Activated T-cell treated with anti-CD3 and anti-CD28 coated beads for 1 hour (primary cell): ENCODE measurements around the gene CCP110.

Experiments
- DNase-seq: peaks from one replicate; pipeline ENCODE4 v3.0.0-alpha.2; 2020; ENCODE audit warnings: low read depth

The CCP110 gene

GRCh38 chr16:19523559-19524355, at the start of gene CCP110:
Gene CCP110 (plus strand): TSS chr16:19523942. CDS start chr16:19527882, 3,940 bp downstream.
- peak; percentile 89 for DNase-seq

- DNase-seq = no peak
Measured at GRCh38 chr16:19474617-19475016, 49.1 kb upstream of the CCP110 start.

- no peak for DNase-seq
Measured at GRCh38 chr16:19478505-19478904, 45.2 kb upstream of the CCP110 start.

GRCh38 chr16:19479302-19479721, 44.4 kb upstream of the CCP110 start:
- no peak for DNase-seq

GRCh38 chr16:19481296-19481695, 42.4 kb upstream of the CCP110 start:
- DNase-seq = no peak

DNA sequence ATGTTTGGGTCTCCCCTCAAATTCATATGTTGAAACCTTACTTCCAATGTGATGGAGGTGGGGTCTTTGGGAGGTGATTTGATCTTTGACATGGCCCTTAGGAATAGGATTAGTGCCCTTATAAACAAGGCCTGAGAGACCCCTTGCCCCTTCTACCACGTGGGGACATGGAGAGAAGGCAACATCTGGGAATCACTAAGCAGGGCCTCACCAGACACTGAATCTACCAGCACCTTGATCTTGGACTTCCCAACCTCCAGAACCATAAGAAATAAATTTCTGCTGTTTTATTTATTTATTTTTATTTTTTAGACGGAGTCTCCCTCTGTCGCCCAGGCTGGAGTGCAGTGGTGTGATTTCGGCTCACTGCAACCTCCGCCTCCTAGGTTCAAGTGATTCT, 42.0 kb upstream of the CCP110 start:
- no peak for DNase-seq

DNA sequence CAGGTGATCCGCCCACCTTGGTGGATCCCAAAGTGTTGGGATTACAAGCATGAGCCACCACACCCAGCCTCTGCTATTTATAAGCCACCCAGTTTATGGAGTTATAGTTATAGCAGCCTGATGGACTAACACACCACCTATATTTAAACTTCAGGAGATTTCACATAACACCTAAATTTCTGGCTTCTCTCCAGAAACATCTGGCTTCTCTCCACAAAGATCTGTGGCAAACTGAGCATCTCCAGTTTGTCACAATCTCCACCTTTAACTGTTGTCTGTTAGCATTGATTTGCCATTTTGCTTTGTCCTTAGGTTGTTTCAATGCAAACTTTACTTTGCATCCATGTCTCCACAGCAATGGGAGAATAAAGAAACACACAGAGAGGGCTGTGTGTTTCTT, 41.5 kb upstream of the CCP110 start:
- no peak for DNase-seq

DNA sequence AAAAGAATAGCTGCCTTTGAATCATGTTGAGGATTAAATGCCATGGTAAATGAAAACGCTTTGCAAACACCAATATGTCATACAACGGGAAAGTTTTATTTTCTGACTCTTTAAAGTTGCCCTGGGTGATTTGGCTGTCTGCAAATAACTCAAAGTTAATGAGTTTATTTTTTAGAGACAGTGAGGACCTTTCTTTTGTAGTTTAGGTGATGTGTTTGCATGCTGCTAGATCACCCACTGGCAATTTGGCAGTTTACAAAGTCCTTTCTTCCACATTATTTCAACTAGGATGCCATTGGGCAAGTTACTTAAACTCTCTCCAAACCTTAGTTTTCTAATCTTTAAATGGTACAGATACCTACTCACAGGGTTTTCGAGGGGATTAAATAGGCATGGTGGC, 39.6 kb upstream of the CCP110 start:
- no peak for DNase-seq

DNA sequence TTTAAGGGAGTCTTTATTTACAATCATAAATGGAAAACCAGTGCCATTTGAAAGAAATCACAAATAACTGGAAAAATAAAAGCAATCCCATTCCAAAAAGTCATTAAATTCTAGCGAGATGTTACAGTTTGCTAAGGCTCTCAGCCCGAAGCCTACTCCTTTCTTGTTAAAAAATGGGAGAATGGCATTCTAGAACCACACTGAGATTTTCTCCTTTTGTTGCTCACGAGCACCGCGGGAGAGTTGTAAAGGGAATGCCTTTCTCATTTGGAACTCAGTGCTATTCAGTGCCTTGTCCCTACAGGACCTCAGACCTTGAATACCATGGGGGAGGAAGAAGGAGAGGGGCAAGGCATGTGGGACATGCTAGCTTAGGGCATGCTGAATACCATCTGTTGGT, 38.1 kb upstream of the CCP110 start:
- no peak for DNase-seq

DNA sequence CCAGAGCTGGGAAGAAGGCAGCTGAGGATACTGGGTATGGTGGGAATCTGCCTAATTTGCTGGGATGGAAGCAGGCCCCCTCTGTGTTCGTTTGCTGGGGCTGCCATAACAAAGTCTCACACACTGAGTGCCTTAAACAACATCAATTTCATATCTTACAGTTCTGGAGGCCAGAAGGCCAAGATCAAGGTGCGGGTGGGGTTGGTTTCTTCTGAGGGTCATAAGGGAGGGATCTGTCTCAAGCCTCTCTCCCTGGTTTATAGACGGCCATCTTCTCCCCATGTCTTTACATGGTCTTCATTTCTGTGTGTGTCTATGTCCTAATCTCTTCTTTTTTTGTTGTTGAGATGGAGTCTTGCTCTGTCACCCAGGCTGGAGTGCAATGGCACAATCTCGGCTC, 37.7 kb upstream of the CCP110 start:
- no peak for DNase-seq

DNA sequence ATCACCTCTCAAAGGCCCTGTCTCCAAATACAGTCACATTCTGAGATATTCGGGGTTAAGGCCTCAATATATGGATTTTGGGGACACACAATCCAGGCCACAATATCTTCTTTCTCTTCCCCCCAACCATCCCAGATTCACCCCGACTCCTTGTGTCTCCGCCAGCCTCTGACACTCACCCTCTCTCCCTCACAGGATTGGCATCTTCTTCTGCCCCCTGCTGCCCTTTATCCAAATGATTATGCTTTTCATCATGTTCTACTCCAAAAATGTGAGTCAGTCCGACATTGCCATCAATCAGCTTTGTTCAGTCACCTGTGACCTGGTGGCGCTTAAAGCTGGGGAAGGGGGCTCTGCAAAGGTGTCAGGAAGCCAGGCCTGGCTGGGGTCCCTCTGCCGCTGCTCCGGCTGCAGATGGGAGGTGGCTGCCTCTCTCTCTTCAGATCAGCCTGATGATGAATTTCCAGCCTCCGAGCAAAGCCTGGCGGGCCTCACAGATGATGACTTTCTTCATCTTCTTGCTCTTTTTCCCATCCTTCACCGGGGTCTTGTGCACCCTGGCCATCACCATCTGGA, 36.9 kb upstream of the CCP110 start:
- no peak for DNase-seq

- DNase-seq = no peak
Measured at GRCh38 chr16:19488213-19488640, 35.5 kb upstream of the CCP110 start.

DNA sequence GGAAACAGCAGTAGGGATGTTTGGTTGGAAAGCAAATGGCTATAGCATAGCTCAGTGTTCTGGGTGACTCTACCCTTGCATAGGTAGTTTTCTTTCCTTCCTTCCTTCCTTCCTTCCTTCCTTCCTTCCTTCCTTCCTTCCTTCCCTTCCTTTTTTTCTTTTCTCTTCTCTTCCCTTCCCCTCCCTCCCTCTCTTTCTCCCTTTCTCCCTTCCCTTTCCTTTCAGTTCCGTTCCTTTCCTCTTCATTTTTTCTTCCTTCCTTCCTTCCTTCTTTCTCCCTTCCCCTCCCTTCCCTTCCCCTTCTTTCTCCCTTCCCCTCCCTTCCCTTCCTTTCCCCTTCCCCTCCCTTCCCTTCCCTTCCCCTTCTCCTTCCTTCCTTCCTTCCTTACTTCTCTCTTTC, 33.1 kb upstream of the CCP110 start:
- DNase-seq = no peak

- DNase-seq = no peak
Measured at GRCh38 chr16:19497176-19497575, 26.6 kb upstream of the CCP110 start.

GRCh38 chr16:19499006-19499405, 24.7 kb upstream of the CCP110 start:
- no peak for DNase-seq

DNA sequence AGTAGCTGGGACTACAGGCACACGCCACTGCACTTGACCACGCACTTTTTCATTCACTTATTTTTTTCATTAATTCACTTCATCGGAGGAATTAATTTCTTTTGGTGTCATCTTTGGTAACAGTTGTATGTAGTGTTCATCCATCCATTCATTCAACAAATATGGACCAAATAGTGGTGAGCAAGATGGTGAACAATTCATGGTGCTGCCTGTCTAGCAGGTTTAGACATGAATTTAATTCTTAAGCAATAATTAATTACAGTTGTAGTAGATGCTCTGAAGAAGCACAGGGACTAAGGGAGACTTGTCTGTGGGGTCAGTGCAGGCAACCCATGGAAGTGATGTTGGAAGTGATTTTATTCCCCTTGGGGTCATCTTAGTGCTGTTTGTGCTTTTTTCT, 24.3 kb upstream of the CCP110 start:
- DNase-seq = no peak

- peak; percentile 60 for DNase-seq
Measured at GRCh38 chr16:19502395-19503131, 21.2 kb upstream of the CCP110 start.

GRCh38 chr16:19503461-19504075, 20.2 kb upstream of the CCP110 start:
- no peak for DNase-seq

DNA sequence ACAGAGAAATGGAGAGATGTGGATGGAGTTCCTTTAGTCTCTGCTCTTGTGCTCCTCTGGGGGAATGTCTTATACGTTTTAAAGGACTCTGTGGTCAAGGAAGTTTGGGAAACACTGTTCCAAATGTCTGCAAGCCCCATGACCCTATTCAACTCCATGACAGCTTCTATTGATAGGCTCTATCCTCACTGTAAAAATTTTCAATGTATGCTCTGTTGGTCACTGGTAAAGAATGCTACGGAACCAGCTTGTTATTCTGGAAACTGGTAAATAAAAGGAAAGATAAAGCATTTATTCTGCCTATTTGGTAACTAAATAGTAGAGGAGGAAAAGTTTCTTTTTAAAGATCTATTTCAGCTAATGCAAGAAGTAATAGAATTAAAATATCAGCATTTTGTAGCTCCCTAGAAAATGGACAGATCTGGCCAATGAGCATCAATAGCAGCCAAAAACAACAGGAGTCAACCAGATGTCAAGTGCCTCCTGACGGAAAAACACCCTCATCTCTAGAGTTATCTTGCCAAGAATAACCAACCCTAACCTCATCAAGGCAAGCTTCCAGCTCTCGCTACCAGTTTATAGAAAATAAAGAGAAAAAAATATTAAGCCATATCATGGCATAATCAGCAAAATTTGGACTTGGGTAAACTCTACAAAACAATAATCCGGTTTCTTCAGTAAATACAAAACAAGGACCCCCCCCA, 18.0 kb upstream of the CCP110 start:
- DNase-seq = no peak

DNA sequence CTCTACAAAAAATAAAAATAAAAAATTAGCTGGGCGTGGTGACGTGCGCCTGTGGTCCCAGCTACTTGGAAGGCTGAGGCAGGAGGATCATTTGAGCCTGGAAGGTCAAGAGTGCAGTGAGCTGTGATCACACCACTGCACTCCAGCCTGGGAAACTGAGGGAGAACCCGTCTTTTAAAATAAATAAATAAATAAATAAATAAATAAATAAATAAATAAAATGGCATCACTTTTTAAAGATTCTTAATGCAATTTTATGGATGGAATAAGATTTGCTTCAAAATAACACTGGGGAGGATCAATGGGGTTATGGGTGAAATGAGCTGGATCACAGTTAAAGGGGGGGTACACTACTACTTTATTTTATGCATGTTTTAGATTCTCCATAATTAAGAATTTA, 16.8 kb upstream of the CCP110 start:
- no peak for DNase-seq

DNA sequence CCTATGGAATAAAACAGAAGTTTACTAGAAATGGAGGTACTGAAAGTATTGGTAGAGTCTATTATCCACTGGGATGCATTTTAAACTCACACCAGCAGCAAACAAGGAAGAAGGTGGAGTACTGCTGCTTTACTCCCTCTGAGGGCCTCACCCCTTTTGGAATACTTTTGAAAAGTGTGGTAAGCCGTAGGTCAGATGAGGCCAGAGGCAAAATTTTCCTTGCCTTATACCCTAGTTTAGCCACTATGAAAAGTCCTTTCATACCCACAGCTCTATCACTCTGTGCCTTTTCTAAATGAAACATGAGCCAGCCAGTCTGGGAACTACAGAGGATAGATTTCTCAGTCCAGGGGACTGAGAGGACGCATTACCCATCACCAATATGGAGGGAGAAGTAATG, 15.9 kb upstream of the CCP110 start:
- no peak for DNase-seq

DNA sequence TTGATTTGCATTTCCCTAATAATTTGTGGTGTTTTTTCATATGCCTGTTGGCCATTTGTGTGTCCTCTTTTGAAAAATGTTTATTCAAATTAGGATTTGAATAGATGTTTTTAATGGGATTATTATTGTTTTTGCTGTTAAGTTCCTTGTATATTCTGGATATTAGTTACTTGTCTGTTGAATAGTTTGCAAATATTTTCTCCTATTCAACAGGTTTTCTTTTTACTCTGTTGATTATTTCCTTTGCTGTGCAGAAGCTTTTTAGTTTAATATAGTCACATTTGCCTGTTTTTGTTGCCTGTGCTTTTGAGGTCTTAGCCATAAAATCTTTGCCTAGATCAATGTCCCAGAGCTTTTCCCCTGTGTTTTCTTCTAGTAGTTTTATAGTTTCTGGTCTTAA, 11.4 kb upstream of the CCP110 start:
- no peak for DNase-seq
